DOHH2 (cell line): ENCODE measurements around the gene SP1.

ENCODE experiments used
- CTCF ChIP-seq: fragments of 200-600 bp; sonication (generic); IDR thresholded peaks from one replicate; pipeline ENCODE4 v1.5.1; 2014; ENCODE audit warnings: antibody characterized with exemption, mild to moderate bottlenecking, low read depth, low read length; ENCODE audit not compliant: poor library complexity, severe bottlenecking
- EZH2phosphoT487 ChIP-seq: fragments of 200-600 bp; sonication (generic); IDR thresholded peaks from 2 replicates; pipeline ENCODE4 v1.6.1; 2017; ENCODE audit warnings: borderline replicate concordance, mild to moderate bottlenecking, antibody characterized with exemption, low read length, moderate library complexity, mixed read lengths

GRCh38 chr12:53423597-53423996 lies 43.6 kb downstream of the SP1 start, which contains the start of gene AMHR2:
- no peak for TF ChIP-seq CTCF
- no peak for TF ChIP-seq EZH2phosphoT487
